GM19455 (cell line): Measurements from ENCODE around the gene KDM4D.
"Not testable (repeated sequence)": the region's sequence is repeated elsewhere in the genome, so short reads cannot be mapped to it uniquely, and the experiment has no call there.

ENCODE experiments used
- ATAC-seq: cut with Tn5 transposase; IDR thresholded peaks from one replicate; pipeline ENCODE4 v1.9.1; 2021; ENCODE audit not compliant: unreplicated experiment

KDM4D gene

GRCh38 chr11:94956963-94957362 is 16.5 kb upstream of the KDM4D start:
- no peak for ATAC-seq

- ATAC-seq, result no peak
Observed at GRCh38 chr11:94958121-94958696, 15.3 kb upstream of the KDM4D start.

- no peak for ATAC-seq
Observed at GRCh38 chr11:94959179-94959578, 14.3 kb upstream of the KDM4D start.

- no peak for ATAC-seq
Observed at GRCh38 chr11:94960488-94960887, 13.0 kb upstream of the KDM4D start.

GRCh38 chr11:94961255-94961654 is 12.3 kb upstream of the KDM4D start:
- no peak for ATAC-seq

GRCh38 chr11:94964934-94965333 is 8.6 kb upstream of the KDM4D start:
- no peak for ATAC-seq

- ATAC-seq, result no peak
Observed at GRCh38 chr11:94968334-94968958, 5.1 kb upstream of the KDM4D start.

DNA sequence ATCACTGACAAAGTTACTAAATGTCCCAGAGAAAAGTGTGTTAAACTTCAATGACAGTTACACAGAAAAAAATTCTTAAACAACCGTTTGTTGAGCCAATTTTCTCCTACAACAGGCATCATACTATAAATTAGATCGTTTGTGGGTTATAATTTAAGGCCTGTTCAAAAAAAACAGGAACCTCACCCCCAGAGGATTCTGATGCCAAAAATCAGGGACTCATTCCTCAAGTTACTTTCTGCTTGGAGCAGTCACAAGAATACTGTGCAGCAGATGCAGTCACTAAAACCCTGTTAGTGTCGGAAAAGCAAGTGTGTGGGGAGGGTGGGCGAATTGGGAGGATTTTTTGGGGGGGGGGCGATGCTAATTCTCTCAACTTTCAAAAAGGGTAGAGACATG is 810 bp upstream of the KDM4D start:
- ATAC-seq, result no peak

GRCh38 chr11:94974178-94974577 is 669 bp downstream of the KDM4D start:
- ATAC-seq, result no peak

DNA sequence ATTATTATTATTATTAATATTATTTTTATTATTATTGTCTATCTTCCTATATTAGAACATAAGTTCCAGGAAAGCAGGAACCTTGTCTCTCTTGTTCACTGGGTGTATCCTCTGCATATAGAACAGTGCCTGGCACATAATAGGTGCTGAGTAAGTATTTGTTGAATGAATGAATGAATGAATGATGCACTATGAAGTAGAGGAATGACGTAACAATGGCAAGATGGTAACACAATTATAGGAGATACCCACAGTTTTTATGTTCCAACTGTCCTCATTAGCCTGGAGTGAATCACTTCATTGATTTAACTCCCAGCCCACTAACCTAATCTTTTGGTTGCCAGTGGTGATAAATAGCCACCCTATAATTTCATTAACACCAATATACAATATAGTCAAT is 2.1 kb downstream of the KDM4D start:
- no peak for ATAC-seq

GRCh38 chr11:94987378-94987777 is 13.9 kb downstream of the KDM4D start:
- ATAC-seq, result no peak

- no peak for ATAC-seq
Observed at GRCh38 chr11:94988748-94989147, 15.2 kb downstream of the KDM4D start.

GRCh38 chr11:94993400-94993943 is 20.0 kb downstream of the KDM4D start:
- ATAC-seq, result no peak

- no peak for ATAC-seq
Observed at GRCh38 chr11:94997437-94997836, 23.9 kb downstream of the KDM4D start.

GRCh38 chr11:94998285-94998684 is 24.8 kb downstream of the KDM4D start:
- ATAC-seq, result no peak

GRCh38 chr11:95003716-95004115 is 30.2 kb downstream of the KDM4D start:
- no peak for ATAC-seq

- ATAC-seq, result no peak
Observed at GRCh38 chr11:95005642-95006041, 32.1 kb downstream of the KDM4D start.

DNA sequence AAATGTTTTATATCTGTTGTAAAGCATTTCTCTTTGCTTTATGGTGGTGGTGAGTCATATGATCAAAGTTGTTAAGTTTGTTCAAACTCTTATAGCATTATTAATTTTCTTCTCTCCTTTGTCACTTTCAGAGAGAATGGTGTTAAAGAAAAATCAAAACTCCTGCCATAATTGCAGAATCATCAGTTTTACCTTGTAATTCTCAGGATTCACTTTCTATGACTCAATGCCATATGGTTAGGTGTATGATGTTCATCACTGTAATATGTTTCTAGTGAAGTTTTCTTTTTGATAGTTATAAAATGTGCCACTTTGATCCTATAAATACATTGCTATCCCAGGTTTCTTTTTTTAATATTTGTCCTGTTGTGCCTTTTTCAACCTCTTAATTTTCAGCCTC is 37.9 kb downstream of the KDM4D start:
- ATAC-seq, result no peak

DNA sequence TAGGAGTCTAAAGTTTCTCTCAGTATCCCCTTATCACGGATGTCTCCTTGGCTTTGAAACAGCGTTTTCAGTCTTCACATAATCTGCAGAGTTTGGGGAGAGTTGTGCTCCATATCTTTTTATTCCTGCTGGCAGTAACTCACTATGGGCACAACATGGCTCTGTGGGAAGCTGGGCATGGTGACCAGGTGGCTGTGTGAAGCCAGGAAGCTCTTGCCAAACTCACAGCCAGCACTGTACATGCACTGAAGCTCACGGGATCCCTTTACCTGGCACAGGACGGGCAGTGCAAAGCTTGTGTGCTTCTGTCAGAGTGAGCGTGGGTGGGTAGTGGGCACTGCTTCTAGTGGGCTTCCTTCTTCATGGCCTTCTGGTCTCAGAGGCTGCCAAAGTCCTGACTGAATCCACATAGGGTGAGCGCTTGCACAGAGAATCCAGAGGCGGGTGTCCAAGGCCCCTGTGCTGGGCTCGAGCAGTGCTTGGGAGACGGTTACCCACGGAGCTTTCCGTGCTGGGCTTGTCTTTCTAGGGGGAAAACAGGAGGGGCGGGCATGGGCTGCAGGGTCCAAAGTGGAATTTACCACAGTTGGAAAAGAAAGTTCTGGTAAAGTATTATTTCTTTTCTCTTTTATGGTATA is 40.8 kb downstream of the KDM4D start:
- ATAC-seq, result no peak

GRCh38 chr11:95016139-95016538 is 42.6 kb downstream of the KDM4D start:
- ATAC-seq, result no peak

- not testable (repeated sequence) for ATAC-seq
Observed at GRCh38 chr11:95021468-95021867, 48.0 kb downstream of the KDM4D start.

DNA sequence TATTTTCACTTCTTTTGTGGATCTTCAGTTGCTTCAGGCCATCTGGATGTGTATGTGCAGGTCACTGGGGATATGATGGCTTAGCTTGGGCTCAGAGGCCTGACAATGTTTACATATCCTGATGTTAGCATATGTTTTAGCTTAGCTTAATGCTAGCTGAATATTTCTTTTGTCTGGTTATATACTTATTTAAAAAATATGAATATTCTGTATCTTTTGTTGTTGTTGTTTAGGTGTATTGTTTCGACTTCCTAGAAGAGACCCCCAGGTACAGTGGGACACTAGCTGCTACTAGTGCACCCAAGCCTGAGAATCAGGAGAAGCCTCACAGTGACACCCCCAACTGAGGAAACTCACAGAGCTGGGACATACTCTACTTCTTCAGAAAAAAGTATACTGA is 51.4 kb downstream of the KDM4D start, which contains the start of gene KDM4E:
Gene KDM4E (plus strand): TSS at position 301 of the 400 bp plus-strand sequence. CDS start 300 bp downstream, outside the sequence.
- no peak for ATAC-seq
